H9 (cell line): ENCODE results near the gene FGF22. TPM values are rescaled to one million over a fixed set of nuclear protein-coding genes. Genes with fewer than 3 reads are reported as not detected.

Experiments
- DNase-seq: peaks from one replicate; pipeline ENCODE4 v3.0.0-alpha.2; 2017
- H2AFZ ChIP-seq: one replicate; pipeline ENCODE4 v1.6.1; 2013; ENCODE audit warnings: mild to moderate bottlenecking, low read length, control low read depth, moderate library complexity
- H2AK5ac ChIP-seq: 2 replicates; pipeline ENCODE4 v1.6.1; 2013; ENCODE audit warnings: low read length, control low read depth, mixed read lengths; ENCODE audit not compliant: insufficient read length
- H2BK120ac ChIP-seq: one replicate; pipeline ENCODE4 v1.6.1; 2013; ENCODE audit warnings: low read depth, mild to moderate bottlenecking, low read length, control low read depth, inconsistent platforms; ENCODE audit not compliant: poor library complexity, severe bottlenecking
- H2BK12ac ChIP-seq: 2 replicates; pipeline ENCODE4 v1.6.1; 2013; ENCODE audit warnings: low read length, control low read depth, mixed read lengths, low read depth; ENCODE audit not compliant: insufficient read length
- H2BK15ac ChIP-seq: 2 replicates; pipeline ENCODE4 v1.6.1; 2013; ENCODE audit warnings: low read depth, low read length, control low read depth
- H2BK20ac ChIP-seq: one replicate; pipeline ENCODE4 v1.6.1; 2013; ENCODE audit warnings: low read depth, mild to moderate bottlenecking, low read length, control low read depth, inconsistent platforms; ENCODE audit not compliant: poor library complexity, severe bottlenecking
- H2BK5ac ChIP-seq: 2 replicates; pipeline ENCODE4 v1.6.1; 2013; ENCODE audit warnings: low read length, control low read depth, mixed read lengths; ENCODE audit not compliant: insufficient read length
- H3K14ac ChIP-seq: 2 replicates; pipeline ENCODE4 v1.6.1; 2013; ENCODE audit warnings: low read length, control low read depth; ENCODE audit not compliant: insufficient read depth
- H3K18ac ChIP-seq: 2 replicates; pipeline ENCODE4 v1.6.1; 2013; ENCODE audit warnings: low read depth, mild to moderate bottlenecking, mixed read lengths, low read length, control low read depth; ENCODE audit not compliant: insufficient read length
- H3K23ac ChIP-seq: 2 replicates; pipeline ENCODE4 v1.6.1; 2013; ENCODE audit warnings: low read length, control low read depth, mixed read lengths, low read depth; ENCODE audit not compliant: insufficient read length
- H3K23me2 ChIP-seq: 2 replicates; pipeline ENCODE4 v1.6.1; 2013; ENCODE audit warnings: low read depth, mild to moderate bottlenecking, mixed read lengths, low read length, control low read depth; ENCODE audit not compliant: insufficient read length, poor library complexity, severe bottlenecking
- H3K27ac ChIP-seq: 2 replicates; pipeline ENCODE4 v1.5.1; 2013; ENCODE audit warnings: low read length, control low read depth, mixed read lengths, low read depth; ENCODE audit not compliant: insufficient read length
- H3K27me3 ChIP-seq: 2 replicates; pipeline ENCODE4 v1.6.1; 2013; ENCODE audit warnings: low read length, control low read depth, inconsistent platforms; ENCODE audit not compliant: insufficient read depth
- H3K4ac ChIP-seq: 2 replicates; pipeline ENCODE4 v1.6.1; 2013; ENCODE audit warnings: low read depth, mild to moderate bottlenecking, control low read depth, inconsistent platforms, low read length, moderate library complexity
- H3K4me1 ChIP-seq: 2 replicates; pipeline ENCODE4 v1.6.1; 2013; ENCODE audit warnings: low read length, control low read depth, inconsistent platforms; ENCODE audit not compliant: insufficient read depth
- H3K4me2 ChIP-seq: 2 replicates; pipeline ENCODE4 v1.6.1; 2013; ENCODE audit warnings: low read length, control low read depth, mixed read lengths; ENCODE audit not compliant: insufficient read length, insufficient read depth
- H3K56ac ChIP-seq: 2 replicates; pipeline ENCODE4 v1.6.1; 2013; ENCODE audit warnings: low read depth, mild to moderate bottlenecking, mixed read lengths, low read length, control low read depth; ENCODE audit not compliant: insufficient read length
- H3K79me1 ChIP-seq: 2 replicates; pipeline ENCODE4 v1.6.1; 2013; ENCODE audit warnings: low read depth, mild to moderate bottlenecking, moderate library complexity, low read length, control low read depth, inconsistent platforms; ENCODE audit not compliant: insufficient read depth, poor library complexity, severe bottlenecking
- H3K79me2 ChIP-seq: 2 replicates; pipeline ENCODE4 v1.6.1; 2013; ENCODE audit warnings: low read length, control low read depth, inconsistent platforms; ENCODE audit not compliant: insufficient read depth
- H3K9ac ChIP-seq: 2 replicates; pipeline ENCODE4 v1.6.1; 2013; ENCODE audit warnings: low read length, control low read depth, mixed read lengths; ENCODE audit not compliant: insufficient read length; ENCODE audit errors: extremely low read depth
- H3K9me3 ChIP-seq: one replicate; pipeline ENCODE4 v1.6.1; 2013; ENCODE audit warnings: low read depth, low read length, inconsistent platforms; ENCODE audit not compliant: control insufficient read depth
- H3T11ph ChIP-seq: one replicate; pipeline ENCODE4 v1.6.1; 2013; ENCODE audit warnings: mild to moderate bottlenecking, low read length, control low read depth, inconsistent platforms
- H4K20me1 ChIP-seq: one replicate; pipeline ENCODE4 v1.6.1; 2013; ENCODE audit not compliant: control insufficient read depth, insufficient read length, insufficient read depth
- H4K5ac ChIP-seq: 2 replicates; pipeline ENCODE4 v1.6.1; 2013; ENCODE audit warnings: low read depth, mild to moderate bottlenecking, mixed read lengths, low read length, control low read depth; ENCODE audit not compliant: insufficient read length
- H4K8ac ChIP-seq: replicated peaks from 2 replicates; pipeline ENCODE4 v1.6.1; 2013; ENCODE audit warnings: low read length, control low read depth, mixed read lengths, low read depth; ENCODE audit not compliant: insufficient read length
- H4K91ac ChIP-seq: 2 replicates; pipeline ENCODE4 v1.6.1; 2013; ENCODE audit warnings: low read depth, mild to moderate bottlenecking, moderate library complexity, mixed read lengths, low read length, control low read depth; ENCODE audit not compliant: insufficient read length
- H3K27ac Mint-ChIP-seq, 3 experiments: 2 replicates in 2 of 3; 3 replicates in 1 of 3; pipeline ENCODE4 v1.8.0; 2020 to 2021; ENCODE audit warnings: mixed read lengths in 3 of 3, mild to moderate bottlenecking in 1 of 3, moderate library complexity in 1 of 3
- H3K27me3 Mint-ChIP-seq: 2 replicates; pipeline ENCODE4 v1.8.0; 2021; ENCODE audit warnings: low read depth, mild to moderate bottlenecking, moderate library complexity, mixed read lengths
- H3K36me3 Mint-ChIP-seq, 3 experiments: 2 replicates in 2 of 3; 3 replicates in 1 of 3; pipeline ENCODE4 v1.8.0; 2020 to 2021; ENCODE audit warnings: low read depth in 3 of 3, mixed read lengths in 3 of 3; ENCODE audit not compliant: insufficient read depth in 1 of 3
- H3K4me1 Mint-ChIP-seq, 2 experiments: 2 replicates each; pipeline ENCODE4 v1.8.0; 2020; ENCODE audit warnings: mixed read lengths in 2 of 2
- H3K4me3 Mint-ChIP-seq, 2 experiments: 2 replicates in 1 of 2; 3 replicates in 1 of 2; pipeline ENCODE4 v1.8.0; 2020 to 2021; ENCODE audit warnings: mild to moderate bottlenecking in 2 of 2, mixed read lengths in 2 of 2, moderate library complexity in 1 of 2
- H3K9me3 Mint-ChIP-seq, 2 experiments: 2 replicates in 1 of 2; 3 replicates in 1 of 2; pipeline ENCODE4 v1.8.0; 2020; ENCODE audit warnings: mild to moderate bottlenecking in 2 of 2, mixed read lengths in 2 of 2, moderate library complexity in 1 of 2
- WGBS: extraction: QIAGEN DNeasy Blood & Tissue Kit; methylation state at CpG from one replicate; pipeline ENCODE4 v1.1.7; 2013; ENCODE audit warnings: missing lambda C conversion rate, low lambda C conversion rate, mixed read lengths; ENCODE audit not compliant: insufficient read length; ENCODE audit errors: extremely low coverage; 5-methylcytosine and 5-hydroxymethylcytosine counted together
- total RNA-seq: library from RNA; stranded (reverse); gene quantifications from 2 replicates; pipeline ENCODE4 v1.2.1, GENCODE V29; 2021
- TF ChIP-seq, protein P1 (sequence below): fragments of 200-600 bp; sonication (generic); conservative IDR thresholded peaks from 3 replicates; pipeline ENCODE4 v1.8.0; 2021; ENCODE audit warnings: antibody characterized with exemption, mild to moderate bottlenecking

The FGF22 gene
- total RNA-seq, 1 experiment from 2014 or later = 0.72 TPM

DNA sequence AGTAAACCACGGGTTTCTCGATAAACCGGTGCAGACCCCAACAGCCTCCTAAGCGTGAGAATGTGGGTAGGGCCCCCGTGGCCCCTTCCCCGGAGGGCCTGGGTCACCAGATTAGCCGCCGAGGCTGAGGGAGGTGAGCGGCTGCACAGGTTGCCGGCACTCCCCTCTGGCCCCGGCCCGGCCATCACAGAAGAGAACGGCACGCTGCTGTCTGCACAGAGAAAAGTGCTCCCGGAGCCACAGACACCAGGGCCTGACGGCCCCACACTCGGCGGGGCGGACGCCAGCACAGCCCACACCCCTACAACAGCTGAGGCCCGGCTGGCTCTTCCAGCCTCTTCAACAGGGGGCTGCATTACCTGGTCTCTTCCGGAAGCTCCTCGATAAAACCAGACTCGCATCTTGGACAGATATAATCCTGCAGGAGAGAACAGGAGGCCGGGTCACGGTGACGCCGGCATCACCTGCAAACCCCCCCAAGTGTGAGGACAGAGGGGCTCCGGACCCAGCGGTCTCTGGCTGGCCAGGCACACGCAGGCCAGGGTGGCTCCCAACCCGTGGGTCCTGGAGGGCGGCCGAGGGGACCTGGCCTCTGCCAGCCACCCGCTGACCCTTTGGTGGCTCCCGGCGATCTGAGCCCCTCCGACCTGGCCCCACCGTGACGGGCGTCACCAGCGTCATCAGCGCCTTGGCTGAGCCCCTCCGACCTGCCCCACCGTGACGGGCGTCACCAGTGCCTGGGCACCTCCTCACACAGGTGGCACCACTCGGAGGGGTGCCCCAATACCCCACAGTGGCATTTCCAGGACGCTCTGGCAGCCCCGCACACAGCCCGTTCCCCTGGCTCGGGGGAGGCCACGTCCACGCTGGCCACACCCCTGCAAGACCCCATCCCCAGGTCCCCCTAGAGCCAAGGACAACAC lies 13.0 kb downstream of the FGF22 start:
- H2BK5ac ChIP-seq = no peak overlapping the region
- no peak overlapping the region for H3K56ac ChIP-seq
- no CpG with 5 or more reads among the region's 54 CpGs for WGBS

More for the DNA sequence above, 13.0 kb downstream of the FGF22 start:
- H3K14ac ChIP-seq = no peak overlapping the region; the same call in 1 of the 2 replicates
- no peak overlapping the region for H2AFZ ChIP-seq
- H3K4me1 ChIP-seq = no peaks in the 10 kb centered on the region
- no peak overlapping the region for H3K9ac ChIP-seq
- DNase-seq = no peak
- H3K27ac ChIP-seq = no peak overlapping the region
- no peak overlapping the region for H4K91ac ChIP-seq
- no peak overlapping the region for H3T11ph ChIP-seq
- no peaks in the 10 kb centered on the region; a peak in 2 of 5 replicates for H3K9me3 Mint-ChIP-seq
- no peaks in the 10 kb centered on the region for H3K27me3 Mint-ChIP-seq
- H3K79me1 ChIP-seq = peaks cover 13% of the 10 kb centered on the region
- no peaks in the 10 kb centered on the region for H3K4me1 Mint-ChIP-seq
- TF ChIP-seq, protein P1, sequence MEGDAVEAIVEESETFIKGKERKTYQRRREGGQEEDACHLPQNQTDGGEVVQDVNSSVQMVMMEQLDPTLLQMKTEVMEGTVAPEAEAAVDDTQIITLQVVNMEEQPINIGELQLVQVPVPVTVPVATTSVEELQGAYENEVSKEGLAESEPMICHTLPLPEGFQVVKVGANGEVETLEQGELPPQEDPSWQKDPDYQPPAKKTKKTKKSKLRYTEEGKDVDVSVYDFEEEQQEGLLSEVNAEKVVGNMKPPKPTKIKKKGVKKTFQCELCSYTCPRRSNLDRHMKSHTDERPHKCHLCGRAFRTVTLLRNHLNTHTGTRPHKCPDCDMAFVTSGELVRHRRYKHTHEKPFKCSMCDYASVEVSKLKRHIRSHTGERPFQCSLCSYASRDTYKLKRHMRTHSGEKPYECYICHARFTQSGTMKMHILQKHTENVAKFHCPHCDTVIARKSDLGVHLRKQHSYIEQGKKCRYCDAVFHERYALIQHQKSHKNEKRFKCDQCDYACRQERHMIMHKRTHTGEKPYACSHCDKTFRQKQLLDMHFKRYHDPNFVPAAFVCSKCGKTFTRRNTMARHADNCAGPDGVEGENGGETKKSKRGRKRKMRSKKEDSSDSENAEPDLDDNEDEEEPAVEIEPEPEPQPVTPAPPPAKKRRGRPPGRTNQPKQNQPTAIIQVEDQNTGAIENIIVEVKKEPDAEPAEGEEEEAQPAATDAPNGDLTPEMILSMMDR = no peak
- H2AK5ac ChIP-seq = no peak overlapping the region
- peaks cover 7 to 26% (median 25%) of the 10 kb centered on the region in 3 experiments; a peak in 6 of 7 replicates for H3K36me3 Mint-ChIP-seq
- H3K27ac Mint-ChIP-seq = no peak overlapping the region
- H3K4me2 ChIP-seq = no peak overlapping the region
- no peak overlapping the region for H3K23ac ChIP-seq
- H2BK120ac ChIP-seq = no peak overlapping the region
- no peaks in the 10 kb centered on the region for H3K27me3 ChIP-seq
- no peak overlapping the region for H4K8ac ChIP-seq
- peaks cover 9% of the 10 kb centered on the region for H4K20me1 ChIP-seq
- no peaks in the 10 kb centered on the region for H3K9me3 ChIP-seq
- no peak overlapping the region for H3K4ac ChIP-seq
- peaks cover 38% of the 10 kb centered on the region for H3K79me2 ChIP-seq
- H2BK15ac ChIP-seq = no peak overlapping the region
- H3K23me2 ChIP-seq = no peaks in the 10 kb centered on the region
- no peak overlapping the region for H2BK12ac ChIP-seq
- no peak overlapping the region for H3K18ac ChIP-seq
- H2BK20ac ChIP-seq = no peak overlapping the region
- no peak overlapping the region for H3K4me3 Mint-ChIP-seq
- no peak overlapping the region for H4K5ac ChIP-seq
